ENCODE measurements around the gene PCDHA6.
"Not testable (repeated sequence)": the region's sequence is repeated elsewhere in the genome, so short reads cannot be mapped to it uniquely, and the experiment has no call there.

Gene PCDHA6

GRCh38 chr5:140823475-140823874 lies 4.3 kb upstream of the PCDHA6 start:
- H3K14ac ChIP-seq (ENCODE audit: low read length in 2 of 2), result no peak overlapping the region
- H3K79me1 ChIP-seq (replicated peaks; ENCODE audit: low read length, poor library complexity, severe bottlenecking), result no peaks in the 10 kb centered on the region
- no peak overlapping the region for H4K91ac ChIP-seq (ENCODE audit: low read length)
- no peak overlapping the region for H2BK120ac ChIP-seq (ENCODE audit: low read depth, low read length)
- H3K23ac ChIP-seq (ENCODE audit: low read length in 2 of 2), result no peak overlapping the region
- 98% methylated on average over 38 of the region's 38 CpGs for WGBS
- no peak overlapping the region for H3K18ac ChIP-seq (ENCODE audit: low read depth in 1 of 2, low read length in 2 of 2)
- H2BK15ac ChIP-seq (ENCODE audit: low read depth, poor library complexity, severe bottlenecking), result no peak overlapping the region
- no peak overlapping the region for H3K4ac ChIP-seq (ENCODE audit: low read depth in 1 of 2, low read length in 2 of 2)
- H3K4me1 ChIP-seq (ENCODE audit: control insufficient read depth, insufficient read depth, low read depth, low read length), result no peaks in the 10 kb centered on the region
- peaks cover 0 to 16% of the 10 kb centered on the region in 2 experiments for H3K36me3 ChIP-seq (ENCODE audit: control insufficient read depth in 1 of 2, insufficient read depth in 2 of 2, low read depth in 1 of 2, low read length in 2 of 2)
- H3K27me3 ChIP-seq (ENCODE audit: control insufficient read depth in 1 of 2, insufficient read depth in 1 of 2, low read length in 2 of 2), result no peaks in the 10 kb centered on the region
- H2BK12ac ChIP-seq (ENCODE audit: low read length in 2 of 2), result no peak overlapping the region
- no peak overlapping the region for H2BK5ac ChIP-seq (ENCODE audit: low read depth, low read length, poor library complexity, severe bottlenecking)
- no peak overlapping the region for H2AK5ac ChIP-seq (ENCODE audit: low read length, severe bottlenecking)
- H3K4me2 ChIP-seq (ENCODE audit: low read length, poor library complexity, severe bottlenecking), result no peak overlapping the region
- H3K9me3 ChIP-seq (ENCODE audit: control insufficient read depth, low read length), result peaks cover 46% of the 10 kb centered on the region
- no peak for DNase-seq
- H3K27ac ChIP-seq (ENCODE audit: low read length, poor library complexity, severe bottlenecking), result no peak overlapping the region
- no peak overlapping the region for H3K9ac ChIP-seq (ENCODE audit: low read length)
- H2AFZ ChIP-seq (ENCODE audit: low read depth, low read length), result no peak overlapping the region
- no peak overlapping the region for H3K4me3 ChIP-seq (ENCODE audit: insufficient read depth in 1 of 2, low read depth in 1 of 2, low read length in 2 of 2)
- H4K8ac ChIP-seq (ENCODE audit: low read length), result no peak overlapping the region

- Histone ChIP-seq H3K79me1 (replicated peaks; ENCODE audit: low read length, poor library complexity, severe bottlenecking) (peaks cover 6% of the 10 kb centered on the region), H2AFZ (ENCODE audit: low read depth, low read length) (no peak overlapping the region), H2BK5ac (ENCODE audit: low read depth, low read length, poor library complexity, severe bottlenecking) (no peak overlapping the region), H3K27ac (ENCODE audit: low read length, poor library complexity, severe bottlenecking) (peak overlapping the region; percentile 62), H3K4ac (ENCODE audit: low read depth in 1 of 2, low read length in 2 of 2) (no peak overlapping the region), H3K23ac (ENCODE audit: low read length in 2 of 2) (no peak overlapping the region), H2AK5ac (ENCODE audit: low read length, severe bottlenecking) (no peak overlapping the region), H3K4me2 (ENCODE audit: low read length, poor library complexity, severe bottlenecking) (no peak overlapping the region), H3K14ac (ENCODE audit: low read length in 2 of 2) (no peak overlapping the region), H3K27me3 (ENCODE audit: control insufficient read depth in 1 of 2, insufficient read depth in 1 of 2, low read length in 2 of 2) (no peaks in the 10 kb centered on the region), H3K9ac (ENCODE audit: low read length) (no peak overlapping the region), H4K91ac (ENCODE audit: low read length) (no peak overlapping the region), H2BK12ac (ENCODE audit: low read length in 2 of 2) (no peak overlapping the region), H3K4me3 (ENCODE audit: insufficient read depth in 1 of 2, low read depth in 1 of 2, low read length in 2 of 2) (peak overlapping the region; percentile 47 to 65), H3K9me3 (ENCODE audit: control insufficient read depth, low read length) (peaks cover 49% of the 10 kb centered on the region), H3K4me1 (ENCODE audit: control insufficient read depth, insufficient read depth, low read depth, low read length) (peaks cover 2% of the 10 kb centered on the region), H2BK120ac (ENCODE audit: low read depth, low read length) (no peak overlapping the region), H3K18ac (ENCODE audit: low read depth in 1 of 2, low read length in 2 of 2) (peak overlapping the region in 1 of 2 experiments; percentile 78), H3K36me3 (ENCODE audit: control insufficient read depth in 1 of 2, insufficient read depth in 2 of 2, low read depth in 1 of 2, low read length in 2 of 2) (peaks cover 0 to 21% of the 10 kb centered on the region in 2 experiments), H4K8ac (ENCODE audit: low read length) (no peak overlapping the region), H2BK15ac (ENCODE audit: low read depth, poor library complexity, severe bottlenecking) (no peak overlapping the region)
- peak; percentile 40 for DNase-seq
- 52% methylated on average over 10 of the region's 18 CpGs for WGBS
These were observed 590 bp downstream of the PCDHA6 start for GRCh38 chr5:140828362-140828737.

GRCh38 chr5:140829511-140830501 lies 2.0 kb downstream of the PCDHA6 start:
- Histone ChIP-seq H4K91ac (ENCODE audit: low read length) (peak overlapping the region; percentile 15), H3K9me3 (ENCODE audit: control insufficient read depth, low read length) (peaks cover 47% of the 10 kb centered on the region), H3K4me3 (ENCODE audit: insufficient read depth in 1 of 2, low read depth in 1 of 2, low read length in 2 of 2) (peak overlapping the region in 1 of 2 experiments; percentile 22), H3K36me3 (ENCODE audit: control insufficient read depth in 1 of 2, insufficient read depth in 2 of 2, low read depth in 1 of 2, low read length in 2 of 2) (peaks cover 0 to 16% of the 10 kb centered on the region in 2 experiments)
- H3K9ac ChIP-seq (ENCODE audit: low read length); H3K18ac ChIP-seq (ENCODE audit: low read depth in 1 of 2, low read length in 2 of 2); H2BK120ac ChIP-seq (ENCODE audit: low read depth, low read length); H2AFZ ChIP-seq (ENCODE audit: low read depth, low read length); H3K23ac ChIP-seq (ENCODE audit: low read length in 2 of 2); H2AK5ac ChIP-seq (ENCODE audit: low read length, severe bottlenecking); H3K4ac ChIP-seq (ENCODE audit: low read depth in 1 of 2, low read length in 2 of 2); DNase-seq; H2BK5ac ChIP-seq (ENCODE audit: low read depth, low read length, poor library complexity, severe bottlenecking); H2BK15ac ChIP-seq (ENCODE audit: low read depth, poor library complexity, severe bottlenecking); H3K14ac ChIP-seq (ENCODE audit: low read length in 2 of 2); H2BK12ac ChIP-seq (ENCODE audit: low read length in 2 of 2); H4K8ac ChIP-seq (ENCODE audit: low read length); H3K27ac ChIP-seq (ENCODE audit: low read length, poor library complexity, severe bottlenecking); H3K79me1 ChIP-seq (replicated peaks; ENCODE audit: low read length, poor library complexity, severe bottlenecking); H3K4me1 ChIP-seq (ENCODE audit: control insufficient read depth, insufficient read depth, low read depth, low read length); H3K27me3 ChIP-seq (ENCODE audit: control insufficient read depth in 1 of 2, insufficient read depth in 1 of 2, low read length in 2 of 2); H3K4me2 ChIP-seq (ENCODE audit: low read length, poor library complexity, severe bottlenecking): not testable (repeated sequence)
- WGBS, result 97% methylated on average over 85 of the region's 106 CpGs

- Histone ChIP-seq H3K9me3 (ENCODE audit: control insufficient read depth, low read length) (peaks cover 45% of the 10 kb centered on the region), H3K4me1 (ENCODE audit: control insufficient read depth, insufficient read depth, low read depth, low read length) (peaks cover 2% of the 10 kb centered on the region), H3K23ac (ENCODE audit: low read length in 2 of 2) (no peak within 1 kb of the TSS), H3K79me1 (replicated peaks; ENCODE audit: low read length, poor library complexity, severe bottlenecking) (peaks cover 8% of the 10 kb centered on the region), H3K27ac (ENCODE audit: low read length, poor library complexity, severe bottlenecking) (no peak within 1 kb of the TSS), H2AFZ (ENCODE audit: low read depth, low read length) (no peak within 1 kb of the TSS), H3K4me2 (ENCODE audit: low read length, poor library complexity, severe bottlenecking) (no peak within 1 kb of the TSS), H2BK12ac (ENCODE audit: low read length in 2 of 2) (no peak within 1 kb of the TSS), H3K27me3 (ENCODE audit: control insufficient read depth in 1 of 2, insufficient read depth in 1 of 2, low read length in 2 of 2) (no peaks in the 10 kb centered on the region), H3K18ac (ENCODE audit: low read depth in 1 of 2, low read length in 2 of 2) (no peak within 1 kb of the TSS), H4K91ac (ENCODE audit: low read length) (no peak within 1 kb of the TSS), H3K9ac (ENCODE audit: low read length) (no peak within 1 kb of the TSS), H3K14ac (ENCODE audit: low read length in 2 of 2) (no peak within 1 kb of the TSS), H2BK15ac (ENCODE audit: low read depth, poor library complexity, severe bottlenecking) (no peak within 1 kb of the TSS), H2BK120ac (ENCODE audit: low read depth, low read length) (no peak within 1 kb of the TSS), H3K4ac (ENCODE audit: low read depth in 1 of 2, low read length in 2 of 2) (no peak within 1 kb of the TSS), H4K8ac (ENCODE audit: low read length) (no peak within 1 kb of the TSS), H2AK5ac (ENCODE audit: low read length, severe bottlenecking) (no peak within 1 kb of the TSS), H3K4me3 (ENCODE audit: insufficient read depth in 1 of 2, low read depth in 1 of 2, low read length in 2 of 2) (peak within 1 kb of the TSS in 1 of 2 experiments; percentile 53), H3K36me3 (ENCODE audit: control insufficient read depth in 1 of 2, insufficient read depth in 2 of 2, low read depth in 1 of 2, low read length in 2 of 2) (peaks cover 0 to 26% of the 10 kb centered on the region in 2 experiments), H2BK5ac (ENCODE audit: low read depth, low read length, poor library complexity, severe bottlenecking) (no peak within 1 kb of the TSS)
- 87% methylated on average over 7 of the region's 8 CpGs for WGBS
- no peak for DNase-seq
These were observed 6.2 kb downstream of the PCDHA6 start, which contains the start of gene PCDHA7 for GRCh38 chr5:140833993-140834392. Gene PCDHA7, plus strand, starts transcription at chr5:140834269. Its CDS starts 115 bp downstream, at chr5:140834384.
